ENCODE measurements around the gene ANLN. TPM values are rescaled to one million over a fixed set of nuclear protein-coding genes. Genes with fewer than 3 reads are reported as not detected.

The ANLN gene
- total RNA-seq, 1 experiment from 2014 or later: 78.9 TPM

GRCh38 chr7:36439624-36440023, 50.0 kb downstream of the ANLN start:
- Mint-ChIP-seq H3K36me3 (ENCODE audit: insufficient read depth in 1 of 3, low read depth in 3 of 3) (peaks cover 9 to 23% (median 21%) of the 10 kb centered on the region in 3 experiments; a peak in 6 of 7 replicates), H3K4me1 (no peaks in the 10 kb centered on the region), H3K9me3 (no peaks in the 10 kb centered on the region), H3K27me3 (ENCODE audit: low read depth) (no peaks in the 10 kb centered on the region), H3K4me3 (no peak overlapping the region), H3K27ac (no peak overlapping the region)
- Histone ChIP-seq H3K27me3 (ENCODE audit: insufficient read depth, low read length) (no peaks in the 10 kb centered on the region), H2BK120ac (ENCODE audit: low read depth, low read length, poor library complexity, severe bottlenecking) (no peak overlapping the region), H2AK5ac (ENCODE audit: insufficient read length, low read length) (no peak overlapping the region), H3K9me3 (ENCODE audit: control insufficient read depth, low read depth, low read length) (no peaks in the 10 kb centered on the region), H4K8ac (replicated peaks; ENCODE audit: insufficient read length, low read depth, low read length) (no peak overlapping the region), H2BK12ac (ENCODE audit: insufficient read length, low read depth, low read length) (no peak overlapping the region), H3K14ac (ENCODE audit: insufficient read depth, low read length) (no peak overlapping the region), H4K5ac (ENCODE audit: insufficient read length, low read depth, low read length) (no peak overlapping the region), H3K79me2 (ENCODE audit: insufficient read depth, low read length) (no peaks in the 10 kb centered on the region), H3T11ph (ENCODE audit: low read length) (no peak overlapping the region), H2BK5ac (ENCODE audit: insufficient read length, low read length) (no peak overlapping the region), H2AFZ (ENCODE audit: low read length) (no peak overlapping the region), H3K56ac (ENCODE audit: insufficient read length, low read depth, low read length) (no peak overlapping the region), H2BK15ac (ENCODE audit: low read depth, low read length) (no peak overlapping the region), H2BK20ac (ENCODE audit: low read depth, low read length, poor library complexity, severe bottlenecking) (no peak overlapping the region), H3K18ac (ENCODE audit: insufficient read length, low read depth, low read length) (no peak overlapping the region), H3K4me1 (ENCODE audit: insufficient read depth, low read length) (no peaks in the 10 kb centered on the region; the same call in 1 of the 2 replicates), H3K79me1 (ENCODE audit: insufficient read depth, low read depth, low read length, poor library complexity, severe bottlenecking) (no peaks in the 10 kb centered on the region), H3K23ac (ENCODE audit: insufficient read length, low read depth, low read length) (no peak overlapping the region), H3K4ac (ENCODE audit: low read depth, low read length) (no peak overlapping the region), H3K9ac (ENCODE audit: extremely low read depth, insufficient read length, low read length) (no peak overlapping the region), H4K91ac (ENCODE audit: insufficient read length, low read depth, low read length) (no peak overlapping the region), H3K23me2 (ENCODE audit: insufficient read length, low read depth, low read length, poor library complexity, severe bottlenecking) (no peaks in the 10 kb centered on the region), H4K20me1 (ENCODE audit: control insufficient read depth, insufficient read depth, insufficient read length) (no peaks in the 10 kb centered on the region), H3K27ac (ENCODE audit: insufficient read length, low read depth, low read length) (no peak overlapping the region), H3K4me2 (ENCODE audit: insufficient read depth, insufficient read length, low read length) (no peak overlapping the region)
- DNase-seq: no peak
- no peak for TF ChIP-seq CTCF (conservative IDR thresholded peaks at IDR 0.05)
- WGBS (ENCODE audit: extremely low coverage, insufficient read length, low lambda C conversion rate): no CpG with 5 or more reads among the region's 2 CpGs

Data from H9 (cell line).